ENCODE measurements around the gene MUL1. TPM values are rescaled to one million over a fixed set of nuclear protein-coding genes. Genes with fewer than 3 reads are reported as not detected.

MUL1 gene
- total RNA-seq, 2 donors from 2014 or later: 23.3 to 30.6 TPM

DNA sequence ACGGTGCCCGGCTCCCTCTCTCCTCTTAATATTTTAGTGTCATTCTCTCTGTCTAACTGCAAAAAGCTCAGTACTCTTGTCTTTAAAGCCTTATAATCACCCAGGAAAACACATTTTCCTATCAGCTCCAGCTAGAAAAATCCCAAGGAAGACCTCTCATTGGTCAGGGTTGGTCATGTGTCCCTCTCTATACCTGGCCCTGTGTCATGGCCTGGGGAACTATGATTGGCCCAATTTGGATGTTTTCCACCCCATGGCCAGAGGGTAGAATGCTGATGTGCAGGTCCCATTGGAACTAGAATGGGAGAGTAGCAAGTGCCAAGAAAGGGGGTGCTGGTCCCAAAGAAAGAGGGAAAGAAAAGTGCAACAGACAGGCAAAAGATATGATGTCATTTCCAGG lies 49.2 kb downstream of the MUL1 start:
- Mint-ChIP-seq H3K4me3 (no peak overlapping the region), H3K27ac (no peak overlapping the region), H3K9me3 (no peaks in the 10 kb centered on the region), H3K27me3 (peaks cover 24 to 26% of the 10 kb centered on the region in 2 donors), H3K4me1 (ENCODE audit: low read depth in 2 of 2) (no peaks in the 10 kb centered on the region), H3K36me3 (no peaks in the 10 kb centered on the region)
- ATAC-seq (no peak), DNase-seq (ENCODE audit: low spot score) (no peak)

DNA sequence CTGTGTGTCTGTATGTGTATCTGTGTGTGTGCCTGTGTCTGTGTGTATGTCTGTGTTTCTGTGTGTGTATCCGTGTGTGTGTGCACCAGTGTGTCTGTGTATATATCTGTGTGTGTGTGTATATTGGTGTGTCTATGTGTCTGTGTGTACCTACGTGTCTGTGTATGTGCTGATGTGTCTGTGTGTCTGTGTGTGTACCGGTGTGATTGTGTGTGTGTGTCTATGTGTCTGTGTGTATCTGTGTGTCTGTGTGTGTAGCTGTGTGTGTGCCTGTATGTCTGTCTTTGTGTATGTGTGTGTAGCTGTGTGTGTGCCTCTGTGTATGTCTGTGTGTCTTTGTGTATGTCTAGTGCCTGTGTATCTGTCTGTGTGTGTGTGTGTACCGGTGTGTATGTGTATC lies 53.9 kb downstream of the MUL1 start:
- Mint-ChIP-seq H3K9me3 (no peaks in the 10 kb centered on the region), H3K27me3 (peaks cover 24 to 25% of the 10 kb centered on the region in 2 donors), H3K36me3 (no peaks in the 10 kb centered on the region), H3K27ac (no peak overlapping the region), H3K4me3 (no peak overlapping the region), H3K4me1 (ENCODE audit: low read depth in 2 of 2) (no peaks in the 10 kb centered on the region)
- DNase-seq (ENCODE audit: low spot score): no peak
- peak; percentile 12 to 46 for ATAC-seq

DNA sequence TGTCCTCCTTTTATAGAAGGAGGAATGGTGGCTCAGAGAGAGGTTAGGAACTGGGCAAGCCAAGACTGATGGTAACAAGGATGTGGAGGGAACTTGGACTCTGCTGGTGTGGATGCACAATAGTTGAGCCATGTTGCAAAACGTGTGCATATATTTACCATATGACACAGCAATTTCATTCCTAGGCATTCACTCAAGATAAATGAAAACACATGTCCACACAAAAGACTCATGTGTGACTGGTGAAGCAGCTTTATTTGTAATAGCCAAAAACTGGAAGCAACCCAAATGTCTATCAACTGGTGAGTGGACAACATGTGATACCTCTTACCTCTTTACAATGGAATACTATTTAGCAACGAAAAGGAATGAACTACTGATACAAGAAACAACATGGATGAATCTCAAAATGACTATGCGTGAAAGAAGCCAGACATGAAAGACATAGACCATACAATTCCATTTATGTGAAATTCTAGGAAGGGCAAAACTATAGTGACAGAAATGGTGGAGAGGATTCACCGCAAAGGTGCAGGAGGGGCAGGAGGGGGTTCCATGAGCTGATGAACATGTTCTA lies 58.1 kb downstream of the MUL1 start:
- Mint-ChIP-seq H3K9me3 (no peaks in the 10 kb centered on the region), H3K4me3 (no peak overlapping the region), H3K36me3 (no peaks in the 10 kb centered on the region), H3K4me1 (ENCODE audit: low read depth in 2 of 2) (no peaks in the 10 kb centered on the region), H3K27ac (no peak overlapping the region), H3K27me3 (peaks cover 23 to 27% of the 10 kb centered on the region in 2 donors)
- ATAC-seq: no peak
- DNase-seq (ENCODE audit: low spot score): no peak

Other genes with a start within 250 kb of the MUL1 start
- not detected for gene VWA5B1, start 217.3 kb downstream of the MUL1 start, total RNA-seq
- gene CAMK2N1, start 21.9 kb downstream of the MUL1 start, total RNA-seq: 1 to 10 TPM; 1.1 to 2.1 TPM
- not detected for gene FAM43B, start 44.4 kb upstream of the MUL1 start, total RNA-seq
- not detected for gene CDA, start 80.9 kb upstream of the MUL1 start, total RNA-seq
- gene PINK1, start 125.3 kb upstream of the MUL1 start, total RNA-seq: 1 to 10 TPM; 3.8 to 4.7 TPM
- 100 to 1,000 TPM; 176 to 227 TPM for gene DDOST, start 153.2 kb upstream of the MUL1 start, total RNA-seq
- not detected for gene KIF17, start 209.9 kb upstream of the MUL1 start, total RNA-seq
- gene SH2D5, start 224.6 kb upstream of the MUL1 start, total RNA-seq: under 1 TPM; 0.14 to 0.19 TPM